MG63 (cell line): ENCODE results near the gene FITM1. TPM values are rescaled to one million over a fixed set of nuclear protein-coding genes. Genes with fewer than 3 reads are reported as not detected.
A peak's percentile ranks its signal among the peaks of the same experiment; 100 is the strongest.

ENCODE experiments used
- DNase-seq: peaks from one replicate; pipeline ENCODE4 v3.0.0-alpha.2; 2020
- H3K27me3 ChIP-seq: fragments of 250-450 bp; sonication (Bioruptor Pico); 2 replicates; pipeline ENCODE4 v1.5.1; 2020; ENCODE audit warnings: mild to moderate bottlenecking, moderate library complexity
- H3K36me3 ChIP-seq: fragments of 250-450 bp; sonication (Bioruptor Pico); 2 replicates; pipeline ENCODE4 v1.5.1; 2020; ENCODE audit warnings: mild to moderate bottlenecking, moderate library complexity
- H3K4me3 ChIP-seq: fragments of 250-450 bp; sonication (Bioruptor Pico); 2 replicates; pipeline ENCODE4 v1.5.1; 2020; ENCODE audit warnings: mild to moderate bottlenecking, moderate library complexity
- H3K9me3 ChIP-seq: fragments of 250-450 bp; sonication (Bioruptor Pico); 2 replicates; pipeline ENCODE4 v1.5.1; 2020; ENCODE audit warnings: mild to moderate bottlenecking, moderate library complexity
- total RNA-seq: library from RNA; depleted of rRNA; stranded (reverse); fragments of >200 nt; shearing (Covaris generic); gene quantifications from 2 replicates; pipeline ENCODE4 v1.2.3, GENCODE V29; 2014; ENCODE audit warnings: low replicate concordance

FITM1 gene
- total RNA-seq, 1 experiment from 2014 or later: 0.79 TPM

DNA sequence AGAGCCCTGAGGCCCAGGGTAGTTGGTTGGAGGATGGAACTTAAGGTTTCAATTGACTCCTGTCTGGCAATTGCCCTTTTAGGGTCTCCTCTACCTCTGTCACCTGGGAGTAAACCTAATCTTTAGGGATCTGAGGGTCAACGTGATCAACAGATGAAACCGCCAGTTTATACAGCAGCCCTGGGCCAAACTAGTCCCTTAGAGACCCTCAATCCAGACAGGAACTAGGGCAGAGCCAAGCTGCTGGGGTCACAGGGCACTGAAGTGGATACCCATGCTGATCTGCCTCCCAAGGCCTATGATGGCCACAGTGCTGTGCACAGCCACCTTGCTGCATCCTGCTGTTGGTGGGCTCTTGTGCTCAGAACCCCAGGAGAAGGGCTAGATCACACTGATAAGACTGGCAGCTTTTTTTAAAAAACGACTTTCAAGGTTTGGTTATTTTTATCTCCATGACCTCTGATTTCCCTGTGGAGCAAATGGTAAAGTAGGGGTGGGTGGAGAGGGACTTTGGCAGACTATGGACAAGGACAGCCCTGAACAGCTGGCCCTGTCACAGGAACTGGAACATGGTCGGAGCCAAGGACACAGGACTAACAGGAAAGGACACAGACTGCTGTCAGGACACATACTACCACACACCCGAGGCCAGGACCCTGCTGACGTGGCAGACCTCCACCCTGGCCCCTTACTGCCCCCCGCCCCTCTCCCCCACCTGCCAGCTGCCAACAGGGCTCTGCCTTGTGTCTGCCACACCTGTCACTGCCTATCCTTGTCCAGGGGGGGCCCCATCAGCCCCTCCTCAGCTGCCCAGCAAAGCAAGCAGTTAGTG lies 474 bp downstream of the FITM1 start:
- DNase-seq: no peak
- H3K4me3 ChIP-seq: no peak overlapping the region
- H3K9me3 ChIP-seq: no peaks in the 10 kb centered on the region
- no peaks in the 10 kb centered on the region for H3K27me3 ChIP-seq
- H3K36me3 ChIP-seq: no peaks in the 10 kb centered on the region

DNA sequence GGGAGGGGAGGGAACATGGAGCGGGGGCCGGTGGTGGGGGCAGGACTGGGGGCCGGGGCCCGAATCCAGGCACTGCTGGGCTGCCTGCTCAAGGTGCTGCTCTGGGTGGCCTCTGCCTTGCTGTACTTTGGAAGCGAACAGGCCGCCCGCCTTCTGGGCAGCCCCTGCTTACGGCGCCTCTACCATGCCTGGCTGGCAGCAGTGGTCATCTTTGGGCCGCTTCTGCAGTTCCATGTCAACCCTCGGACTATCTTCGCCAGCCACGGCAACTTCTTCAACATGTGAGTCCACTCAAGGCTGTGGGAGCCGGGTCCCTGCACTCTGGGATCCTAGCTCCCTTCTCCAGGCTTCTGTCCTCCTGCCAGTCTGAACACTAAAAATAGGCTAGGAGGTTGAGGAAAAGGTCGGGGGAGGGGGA lies 1.1 kb downstream of the FITM1 start:
- no peak for DNase-seq
- Histone ChIP-seq H3K36me3 (no peaks in the 10 kb centered on the region), H3K27me3 (no peaks in the 10 kb centered on the region), H3K4me3 (no peak overlapping the region), H3K9me3 (no peaks in the 10 kb centered on the region)

DNA sequence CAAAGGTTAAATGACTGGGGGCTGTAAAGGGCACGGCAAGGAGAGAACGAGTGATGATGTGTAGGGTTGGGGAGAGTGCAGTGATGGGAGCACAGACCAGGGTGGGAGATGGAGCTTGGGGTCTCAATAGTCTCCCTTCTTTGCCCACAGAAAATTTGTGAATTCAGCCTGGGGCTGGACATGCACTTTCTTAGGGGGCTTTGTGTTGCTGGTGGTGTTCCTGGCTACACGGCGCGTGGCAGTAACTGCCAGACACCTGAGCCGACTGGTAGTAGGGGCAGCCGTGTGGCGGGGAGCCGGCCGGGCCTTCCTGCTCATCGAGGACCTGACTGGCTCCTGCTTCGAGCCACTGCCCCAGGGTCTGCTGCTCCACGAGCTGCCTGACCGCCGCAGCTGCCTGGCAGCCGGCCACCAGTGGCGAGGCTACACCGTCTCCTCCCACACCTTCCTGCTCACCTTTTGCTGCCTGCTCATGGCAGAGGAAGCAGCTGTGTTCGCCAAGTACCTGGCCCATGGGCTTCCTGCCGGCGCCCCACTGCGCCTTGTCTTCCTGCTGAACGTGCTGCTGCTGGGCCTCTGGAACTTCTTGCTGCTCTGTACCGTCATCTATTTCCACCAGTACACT lies 1.7 kb downstream of the FITM1 start:
- Histone ChIP-seq H3K9me3 (no peaks in the 10 kb centered on the region), H3K27me3 (no peaks in the 10 kb centered on the region), H3K36me3 (no peaks in the 10 kb centered on the region; the same call in 1 of the 2 replicates), H3K4me3 (no peak overlapping the region)
- DNase-seq: no peak

DNA sequence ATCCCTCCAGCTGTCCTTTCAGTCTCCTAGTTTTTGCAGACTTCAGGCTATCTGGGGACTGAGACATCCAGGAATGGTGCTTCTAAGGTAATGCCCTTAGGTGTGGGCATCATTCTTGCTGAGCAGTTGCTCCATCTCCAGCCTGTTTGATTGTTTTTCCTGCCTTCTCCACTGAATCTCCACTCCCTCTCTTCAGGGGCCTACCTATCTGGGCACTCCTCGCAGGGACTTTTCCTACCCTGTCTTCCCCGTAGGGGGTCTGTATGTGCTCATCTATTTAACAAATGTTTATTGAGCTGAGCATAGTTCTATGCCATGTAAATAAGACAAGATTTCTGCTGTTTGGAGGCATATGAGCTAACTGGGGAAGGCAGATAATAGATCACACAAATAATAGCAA lies 2.5 kb downstream of the FITM1 start:
- DNase-seq: no peak
- Histone ChIP-seq H3K36me3 (peaks cover 3% of the 10 kb centered on the region; the same call in 1 of the 2 replicates), H3K9me3 (no peaks in the 10 kb centered on the region), H3K27me3 (no peaks in the 10 kb centered on the region), H3K4me3 (no peak overlapping the region)

DNA sequence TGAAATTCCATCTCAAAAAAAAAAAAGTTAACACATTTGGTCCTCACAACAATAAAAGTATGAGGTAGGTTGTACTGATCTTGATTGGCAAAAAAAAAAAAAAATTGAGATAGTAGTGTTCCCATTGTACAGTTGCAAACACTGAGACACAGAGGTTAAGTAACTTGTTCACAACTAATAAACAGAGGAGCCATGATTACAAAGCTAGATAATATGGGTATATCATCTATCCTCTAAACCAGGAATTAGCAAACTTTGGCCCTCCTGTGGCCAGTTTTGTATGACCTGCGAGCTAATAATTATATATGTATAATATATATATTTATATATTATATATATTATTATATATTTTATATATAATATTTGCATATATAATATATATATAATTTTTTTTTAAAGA lies 3.3 kb downstream of the FITM1 start:
- Histone ChIP-seq H3K4me3 (no peak overlapping the region), H3K27me3 (no peaks in the 10 kb centered on the region), H3K36me3 (peaks cover 6% of the 10 kb centered on the region; the same call in 1 of the 2 replicates), H3K9me3 (no peaks in the 10 kb centered on the region)
- no peak for DNase-seq

DNA sequence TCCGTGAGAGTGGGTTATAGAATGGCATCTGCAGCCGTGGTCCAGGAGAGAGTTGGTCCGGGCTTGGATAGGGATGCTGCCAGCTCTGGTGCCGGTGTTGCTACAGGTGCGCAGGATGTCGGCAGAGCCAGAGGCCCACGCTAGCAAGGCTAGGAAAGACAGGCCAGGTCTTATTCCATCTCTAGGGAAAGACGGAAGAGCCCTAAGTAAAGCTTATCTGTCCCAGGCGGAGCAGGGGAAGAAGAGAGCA lies 5.0 kb downstream of the FITM1 start:
- Histone ChIP-seq H3K36me3 (peaks cover 15% of the 10 kb centered on the region), H3K9me3 (no peaks in the 10 kb centered on the region), H3K4me3 (peak overlapping the region; percentile 74), H3K27me3 (no peaks in the 10 kb centered on the region)
- DNase-seq: no peak

DNA sequence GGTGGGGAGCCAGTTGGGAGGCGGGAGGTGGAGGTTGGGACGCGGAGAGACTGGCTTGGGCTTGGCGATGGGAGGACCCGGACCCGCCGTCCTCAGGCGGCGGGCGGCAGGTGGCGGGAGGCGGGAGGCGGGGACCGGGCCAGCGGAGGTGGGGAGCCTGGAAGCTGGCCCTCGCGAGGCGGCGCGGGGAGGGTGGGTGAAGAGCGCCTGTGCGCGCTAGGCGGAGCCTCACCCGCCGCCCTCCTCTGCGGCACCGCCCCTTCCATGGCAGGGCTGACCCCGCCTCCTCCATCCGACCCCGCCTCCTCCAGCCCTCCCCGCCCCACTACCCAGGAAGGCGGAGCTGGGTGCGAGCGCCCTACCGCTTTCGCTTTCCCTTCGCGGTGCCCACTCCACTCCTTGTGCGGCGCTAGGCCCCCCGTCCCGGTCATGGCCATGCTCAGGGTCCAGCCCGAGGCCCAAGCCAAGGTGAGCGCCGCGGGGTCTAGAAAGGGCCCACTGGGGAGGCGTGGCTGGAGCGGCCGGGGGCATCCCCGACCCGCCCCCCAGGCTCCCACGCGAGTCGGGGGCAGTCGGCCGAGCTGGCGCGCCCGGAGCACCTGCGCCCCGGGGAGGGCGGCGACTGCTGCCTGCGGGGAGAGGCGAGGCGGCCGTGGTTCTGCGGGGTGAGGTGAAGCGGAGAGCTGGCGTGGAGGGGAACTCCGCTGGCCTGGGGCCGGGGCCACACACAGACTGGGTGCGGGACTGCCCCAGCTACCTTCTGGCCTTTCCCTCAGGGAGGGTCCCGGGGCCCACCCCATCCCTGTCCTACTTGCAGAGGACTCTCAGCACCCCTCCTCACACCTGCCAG lies 5.6 kb downstream of the FITM1 start, which contains the start of gene PSME1:
Gene PSME1, plus strand, starts transcription at position 361 of the 850 bp plus-strand sequence. Its CDS starts 69 bp downstream, at position 430.
- H3K36me3 ChIP-seq: peaks cover 15% of the 10 kb centered on the region
- peak; percentile 78 for DNase-seq
- H3K4me3 ChIP-seq: peak within 1 kb of the TSS; percentile 74
- H3K9me3 ChIP-seq: no peaks in the 10 kb centered on the region
- H3K27me3 ChIP-seq: no peaks in the 10 kb centered on the region

DNA sequence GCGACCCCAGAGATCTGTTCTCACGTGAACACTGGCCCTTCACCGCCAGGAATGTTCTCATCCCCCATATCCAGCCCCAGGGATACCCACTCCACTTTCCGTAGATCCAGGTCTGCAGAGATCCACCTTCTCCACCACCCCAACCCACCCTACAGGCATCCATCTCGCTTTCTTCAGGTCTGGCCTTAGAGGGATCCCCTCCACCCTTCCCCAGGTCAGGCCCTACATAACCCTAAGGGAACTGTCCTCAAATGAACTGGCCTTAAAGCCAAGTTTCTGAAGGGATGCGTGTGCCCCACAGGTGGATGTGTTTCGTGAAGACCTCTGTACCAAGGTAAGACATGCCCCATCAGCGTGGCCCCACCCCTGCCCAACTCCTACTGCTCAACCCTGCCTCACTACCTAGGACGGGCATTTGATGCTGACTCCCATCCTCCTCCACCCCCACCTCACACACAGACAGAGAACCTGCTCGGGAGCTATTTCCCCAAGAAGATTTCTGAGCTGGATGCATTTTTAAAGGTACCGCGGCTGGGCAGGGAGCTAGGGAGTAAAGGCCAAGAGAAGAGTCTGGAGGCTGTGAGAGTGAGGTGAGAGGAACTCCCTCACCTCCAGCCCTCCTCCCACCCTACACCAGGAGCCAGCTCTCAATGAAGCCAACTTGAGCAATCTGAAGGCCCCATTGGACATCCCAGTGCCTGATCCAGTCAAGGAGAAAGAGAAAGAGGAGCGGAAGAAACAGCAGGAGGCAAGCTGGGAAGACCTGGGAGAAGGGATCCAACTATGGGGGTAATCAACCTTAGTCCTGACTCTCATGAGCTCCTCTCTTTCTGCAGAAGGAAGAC lies 6.4 kb downstream of the FITM1 start:
- Histone ChIP-seq H3K4me3 (peak overlapping the region; percentile 74), H3K9me3 (no peaks in the 10 kb centered on the region), H3K36me3 (peaks cover 15% of the 10 kb centered on the region)

DNA sequence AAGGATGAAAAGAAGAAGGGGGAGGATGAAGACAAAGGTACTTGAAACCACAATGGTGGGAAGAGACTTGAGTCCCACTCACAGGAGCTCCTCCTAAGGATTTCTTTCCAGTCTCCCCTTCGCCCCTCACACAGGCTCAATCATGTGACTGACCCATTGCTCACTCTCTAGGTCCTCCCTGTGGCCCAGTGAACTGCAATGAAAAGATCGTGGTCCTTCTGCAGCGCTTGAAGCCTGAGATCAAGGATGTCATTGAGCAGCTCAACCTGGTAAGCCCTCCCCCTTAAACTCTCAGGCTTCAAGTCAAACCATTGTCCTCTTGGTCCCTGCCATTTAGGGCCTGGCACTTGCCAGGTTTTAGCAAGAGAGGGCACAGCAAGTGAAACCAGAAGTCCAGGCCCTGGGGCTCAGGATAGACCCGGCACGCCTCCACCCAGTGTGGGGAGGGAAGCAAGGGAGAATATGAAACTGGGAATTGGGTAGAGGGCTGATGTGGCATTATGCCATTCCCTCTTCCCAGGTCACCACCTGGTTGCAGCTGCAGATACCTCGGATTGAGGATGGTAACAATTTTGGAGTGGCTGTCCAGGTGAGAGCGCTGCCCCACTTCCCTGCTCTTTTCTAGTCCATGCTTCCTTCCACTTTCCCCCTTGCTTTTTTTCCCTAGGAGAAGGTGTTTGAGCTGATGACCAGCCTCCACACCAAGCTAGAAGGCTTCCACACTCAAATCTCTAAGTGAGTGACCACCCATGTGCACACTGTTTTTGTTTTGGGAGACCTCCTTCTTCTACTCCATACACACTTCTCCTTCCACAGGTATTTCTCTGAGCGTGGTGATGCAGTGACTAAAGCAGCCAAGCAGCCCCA lies 7.3 kb downstream of the FITM1 start:
- no peak overlapping the region for H3K4me3 ChIP-seq
- no peak for DNase-seq
- H3K36me3 ChIP-seq: peaks cover 17% of the 10 kb centered on the region
- no peaks in the 10 kb centered on the region for H3K9me3 ChIP-seq
- H3K27me3 ChIP-seq: no peaks in the 10 kb centered on the region

More for the DNA sequence above, 6.4 kb downstream of the FITM1 start:
- H3K27me3 ChIP-seq: no peaks in the 10 kb centered on the region
- DNase-seq: no peak

DNA sequence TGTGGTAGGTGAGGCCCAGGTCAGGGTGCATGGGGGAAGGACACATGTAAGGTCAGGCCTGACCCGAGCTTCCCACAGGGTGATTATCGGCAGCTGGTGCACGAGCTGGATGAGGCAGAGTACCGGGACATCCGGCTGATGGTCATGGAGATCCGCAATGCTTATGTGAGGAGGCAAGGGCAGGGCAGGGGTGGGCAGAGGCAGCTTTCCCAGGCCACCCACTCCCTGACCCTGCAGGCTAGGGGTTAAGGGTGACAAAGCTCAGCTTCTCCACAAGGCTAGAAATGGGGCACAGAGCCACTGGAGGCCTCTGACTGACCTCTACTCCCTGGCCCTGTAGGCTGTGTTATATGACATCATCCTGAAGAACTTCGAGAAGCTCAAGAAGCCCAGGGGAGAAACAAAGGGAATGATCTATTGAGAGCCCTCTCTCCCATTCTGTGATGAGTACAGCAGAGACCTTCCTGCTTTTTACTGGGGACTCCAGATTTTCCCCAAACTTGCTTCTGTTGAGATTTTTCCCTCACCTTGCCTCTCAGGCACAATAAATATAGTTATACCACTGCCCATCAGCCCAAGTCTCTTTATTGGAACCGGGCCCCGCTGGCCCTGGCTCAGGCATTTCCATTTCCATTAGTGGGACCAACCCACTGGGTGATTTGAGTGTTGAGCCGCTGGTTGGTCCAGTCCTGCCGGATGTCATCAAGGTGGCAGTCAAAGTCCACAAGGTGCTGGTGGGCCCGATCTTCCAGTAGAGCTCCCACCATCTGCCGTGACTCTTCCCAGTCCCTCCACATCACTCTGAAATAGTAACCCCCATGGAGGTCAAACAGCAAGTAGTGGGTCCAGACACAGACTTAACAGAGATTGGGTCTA lies 8.2 kb downstream of the FITM1 start:
- DNase-seq: no peak
- Histone ChIP-seq H3K27me3 (no peaks in the 10 kb centered on the region), H3K36me3 (peaks cover 18% of the 10 kb centered on the region)

DNA sequence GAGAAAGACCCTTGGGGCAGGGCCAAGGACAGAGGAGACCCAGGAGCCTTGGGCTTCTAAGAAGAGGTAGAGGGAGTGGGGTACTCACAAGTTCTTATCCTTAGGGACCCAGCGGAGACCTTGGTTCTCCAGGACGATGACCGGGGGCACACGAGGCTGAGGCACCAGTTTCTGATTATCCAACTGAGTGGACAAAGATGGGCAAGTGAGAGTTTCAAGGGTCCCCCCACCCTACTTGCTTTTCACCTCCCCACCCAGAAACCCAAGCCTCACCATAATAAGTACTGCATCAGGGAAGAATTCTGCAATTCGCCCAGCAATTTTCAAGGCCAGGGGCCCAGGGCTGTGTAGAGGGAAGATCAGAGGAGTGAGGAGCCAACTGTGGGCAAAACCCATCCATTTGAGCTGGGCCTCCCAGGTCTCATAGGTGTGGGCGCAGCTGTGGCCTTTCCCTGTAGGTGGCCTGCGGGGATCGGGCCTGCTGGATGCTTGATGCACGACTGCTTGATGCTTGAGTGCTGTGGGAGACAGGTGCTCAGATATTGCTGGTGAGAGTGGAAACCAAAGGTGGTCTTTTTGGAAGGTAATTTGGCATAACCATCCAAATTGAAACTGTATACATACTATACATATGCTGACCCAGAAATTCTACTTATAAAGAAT lies 8.9 kb downstream of the FITM1 start:
- no peak overlapping the region; the same call in 1 of the 2 replicates for H3K4me3 ChIP-seq
- no peak for DNase-seq
- H3K36me3 ChIP-seq: peaks cover 22% of the 10 kb centered on the region
- no peaks in the 10 kb centered on the region for H3K9me3 ChIP-seq
- H3K27me3 ChIP-seq: no peaks in the 10 kb centered on the region

More for the DNA sequence above, 8.2 kb downstream of the FITM1 start:
- Histone ChIP-seq H3K9me3 (no peaks in the 10 kb centered on the region), H3K4me3 (no peak overlapping the region)

DNA sequence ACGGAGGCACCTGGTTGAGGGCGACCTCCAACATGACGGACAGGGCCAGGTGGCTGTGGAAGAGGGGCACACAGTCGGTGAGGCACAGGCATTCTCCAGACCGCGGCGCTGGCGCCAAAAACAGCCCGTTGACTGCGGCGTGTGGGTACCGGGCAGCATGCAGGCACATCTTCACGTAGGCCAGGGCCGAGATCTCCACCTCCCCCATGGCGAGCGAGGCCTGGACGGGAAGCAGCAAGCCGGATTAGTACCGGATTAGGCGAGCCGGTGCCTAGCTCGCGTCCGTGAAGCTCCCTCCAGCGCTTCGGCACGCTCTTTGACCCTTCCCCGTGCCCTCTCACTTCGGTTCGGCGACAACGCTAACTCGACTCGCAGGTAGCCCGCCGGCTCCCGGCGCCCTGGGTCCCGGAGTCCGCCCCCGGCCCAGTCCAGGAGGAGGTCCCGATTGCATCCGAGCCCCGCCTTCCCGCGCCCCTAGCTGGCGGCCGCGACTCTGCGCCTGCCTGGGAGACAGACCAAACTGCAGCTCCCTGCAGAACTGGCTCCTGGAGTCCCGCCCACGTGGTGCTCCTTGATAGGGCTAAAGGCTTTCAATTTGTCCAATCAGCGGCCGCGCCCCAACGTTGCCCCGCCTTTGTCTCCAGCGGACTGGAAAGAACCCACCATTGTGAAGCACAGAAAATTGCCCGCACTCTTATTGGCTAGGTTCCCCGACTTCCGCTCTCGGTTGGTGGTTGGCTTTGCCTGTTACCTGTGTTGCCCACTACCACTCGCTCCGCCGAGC lies 10.8 kb downstream of the FITM1 start, which contains the start of gene EMC9:
Gene EMC9, minus strand, starts transcription at position 495 of the 784 bp plus-strand sequence. Its CDS starts 287 bp downstream, at position 208.
- H3K4me3 ChIP-seq: peak within 1 kb of the TSS; percentile 78
- DNase-seq: peak; percentile 98
- no peaks in the 10 kb centered on the region for H3K9me3 ChIP-seq
- H3K36me3 ChIP-seq: peaks cover 31% of the 10 kb centered on the region
- no peaks in the 10 kb centered on the region for H3K27me3 ChIP-seq

DNA sequence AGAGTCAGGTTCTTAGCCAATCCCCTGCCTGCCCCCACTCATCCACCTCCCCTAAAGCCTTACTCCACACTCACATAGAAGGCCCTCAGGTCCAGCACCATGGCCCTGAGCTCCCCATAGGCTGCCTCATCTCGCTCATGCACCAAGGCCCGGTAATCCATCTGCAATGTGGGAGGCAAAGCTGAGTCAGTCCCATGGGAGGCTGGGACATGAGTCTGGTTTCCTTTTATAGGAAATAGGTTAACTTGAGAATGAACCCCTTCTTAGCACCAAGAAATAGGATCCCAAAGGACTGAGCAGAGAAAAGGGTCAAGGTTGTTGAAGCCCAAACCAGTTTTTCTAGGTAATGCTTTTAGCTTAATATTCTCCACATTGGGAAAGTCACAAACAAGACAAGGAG lies 13.1 kb downstream of the FITM1 start:
- H3K36me3 ChIP-seq: peaks cover 29% of the 10 kb centered on the region
- H3K9me3 ChIP-seq: no peaks in the 10 kb centered on the region
- DNase-seq: no peak
- no peaks in the 10 kb centered on the region for H3K27me3 ChIP-seq
- no peak overlapping the region for H3K4me3 ChIP-seq
